NK-92 (cell line): ENCODE results near the gene MVK.

Experiments
- DNase-seq: peaks from one replicate; lab custom pipeline; 2025; ENCODE audit not compliant: unreplicated experiment; lab: John Stamatoyannopoulos, UW

MVK gene

GRCh38 chr12:109544955-109545531 lies 28.6 kb upstream of the MVK start:
- no peak for DNase-seq

- no peak for DNase-seq
These were observed 27.8 kb upstream of the MVK start for GRCh38 chr12:109545826-109546225.

GRCh38 chr12:109547286-109547685 lies 26.3 kb upstream of the MVK start:
- no peak for DNase-seq

GRCh38 chr12:109548258-109548657 lies 25.3 kb upstream of the MVK start:
- no peak for DNase-seq

- no peak for DNase-seq
These were observed 23.9 kb upstream of the MVK start for GRCh38 chr12:109549613-109550270.

- DNase-seq, result no peak
These were observed 23.3 kb upstream of the MVK start for GRCh38 chr12:109550281-109550680.

GRCh38 chr12:109551108-109551507 lies 22.5 kb upstream of the MVK start:
- DNase-seq, result no peak

- no peak for DNase-seq
These were observed 20.6 kb upstream of the MVK start for GRCh38 chr12:109552971-109553370.

GRCh38 chr12:109553483-109553882 lies 20.1 kb upstream of the MVK start:
- no peak for DNase-seq

- DNase-seq, result no peak
These were observed 19.6 kb upstream of the MVK start for GRCh38 chr12:109553906-109554500.

- no peak for DNase-seq
These were observed 18.8 kb upstream of the MVK start for GRCh38 chr12:109554761-109555160.

GRCh38 chr12:109555431-109556315 lies 17.9 kb upstream of the MVK start:
- no peak for DNase-seq

GRCh38 chr12:109557200-109557599 lies 16.4 kb upstream of the MVK start:
- no peak for DNase-seq

- DNase-seq, result no peak
These were observed 15.8 kb upstream of the MVK start for GRCh38 chr12:109557805-109558204.

- no peak for DNase-seq
These were observed 15.0 kb upstream of the MVK start for GRCh38 chr12:109558374-109559199.

GRCh38 chr12:109559200-109559505 lies 14.4 kb upstream of the MVK start:
- no peak for DNase-seq

GRCh38 chr12:109559601-109560000 lies 14.0 kb upstream of the MVK start:
- DNase-seq, result no peak

- DNase-seq, result no peak
These were observed 12.5 kb upstream of the MVK start for GRCh38 chr12:109560867-109561710.

- no peak for DNase-seq
These were observed 11.9 kb upstream of the MVK start for GRCh38 chr12:109561711-109562030.

- no peak for DNase-seq
These were observed 10.7 kb upstream of the MVK start for GRCh38 chr12:109562871-109563270.
